Measurements from ENCODE around the gene HOOK2. TPM values are rescaled to one million over a fixed set of nuclear protein-coding genes. Genes with fewer than 3 reads are reported as not detected.

Gene HOOK2
- total RNA-seq, 1 donor from 2014 or later, result 92.7 TPM

- no peaks in the 10 kb centered on the region for H3K36me3 Mint-ChIP-seq
- H3K27ac Mint-ChIP-seq, result no peak overlapping the region
- H3K4me1 Mint-ChIP-seq, result peaks cover 26% of the 10 kb centered on the region
- no peaks in the 10 kb centered on the region for H3K9me3 Mint-ChIP-seq
- H3K4me3 Mint-ChIP-seq, result no peak overlapping the region
- H3K27me3 Mint-ChIP-seq (ENCODE audit: low read depth), result no peaks in the 10 kb centered on the region
- no peak for TF ChIP-seq CTCF (IDR thresholded peaks at IDR 0.05; ENCODE audit: unreplicated experiment)
- no peak for DNase-seq (ENCODE audit: low spot score in 2 of 2, unreplicated experiment in 2 of 2)
Measured at GRCh38 chr19:12784394-12784870, 9.1 kb upstream of the HOOK2 start.

GRCh38 chr19:12783849-12784393 is 8.6 kb upstream of the HOOK2 start:
- H3K36me3 Mint-ChIP-seq, result no peaks in the 10 kb centered on the region
- peak overlapping the region; percentile 85 for H3K27ac Mint-ChIP-seq
- peaks cover 27% of the 10 kb centered on the region for H3K4me1 Mint-ChIP-seq
- H3K4me3 Mint-ChIP-seq, result peak overlapping the region; percentile 63
- no peak for DNase-seq (ENCODE audit: low spot score in 2 of 2, unreplicated experiment in 2 of 2)
- no peaks in the 10 kb centered on the region for H3K9me3 Mint-ChIP-seq
- H3K27me3 Mint-ChIP-seq (ENCODE audit: low read depth), result no peaks in the 10 kb centered on the region
- TF ChIP-seq CTCF (IDR thresholded peaks at IDR 0.05; ENCODE audit: unreplicated experiment), result no peak

- Mint-ChIP-seq H3K27ac (peak overlapping the region; percentile 85), H3K4me3 (peak overlapping the region; percentile 63), H3K9me3 (no peaks in the 10 kb centered on the region), H3K36me3 (no peaks in the 10 kb centered on the region), H3K4me1 (peaks cover 27% of the 10 kb centered on the region), H3K27me3 (ENCODE audit: low read depth) (no peaks in the 10 kb centered on the region)
- DNase-seq (ENCODE audit: low spot score in 2 of 2, unreplicated experiment in 2 of 2), result no peak
- TF ChIP-seq CTCF (IDR thresholded peaks at IDR 0.05; ENCODE audit: unreplicated experiment), result no peak
Measured at GRCh38 chr19:12783291-12783848, 8.0 kb upstream of the HOOK2 start.

- Mint-ChIP-seq H3K27ac (peak overlapping the region; percentile 97), H3K36me3 (no peaks in the 10 kb centered on the region), H3K9me3 (no peaks in the 10 kb centered on the region)
Measured at GRCh38 chr19:12782424-12783290, 7.3 kb upstream of the HOOK2 start.

GRCh38 chr19:12782174-12782423 is 6.7 kb upstream of the HOOK2 start:
- H3K27me3 Mint-ChIP-seq (ENCODE audit: low read depth), result no peaks in the 10 kb centered on the region
- H3K4me3 Mint-ChIP-seq, result peak overlapping the region; percentile 78
- TF ChIP-seq CTCF (IDR thresholded peaks at IDR 0.05; ENCODE audit: unreplicated experiment), result no peak
- peaks cover 28% of the 10 kb centered on the region for H3K4me1 Mint-ChIP-seq
- peak overlapping the region; percentile 97 for H3K27ac Mint-ChIP-seq
- DNase-seq (ENCODE audit: low spot score in 2 of 2, unreplicated experiment in 2 of 2), result no peak
- H3K36me3 Mint-ChIP-seq, result no peaks in the 10 kb centered on the region
- no peaks in the 10 kb centered on the region for H3K9me3 Mint-ChIP-seq

More at GRCh38 chr19:12782424-12783290, 7.3 kb upstream of the HOOK2 start:
- Mint-ChIP-seq H3K27me3 (ENCODE audit: low read depth) (no peaks in the 10 kb centered on the region), H3K4me1 (peaks cover 24% of the 10 kb centered on the region), H3K4me3 (peak overlapping the region; percentile 78)
- peak; percentile 65 to 76 for DNase-seq (ENCODE audit: low spot score in 2 of 2, unreplicated experiment in 2 of 2)
- TF ChIP-seq CTCF (IDR thresholded peaks at IDR 0.05; ENCODE audit: unreplicated experiment), result no peak
